ENCODE measurements around the gene AUTS2.

Gene AUTS2

DNA sequence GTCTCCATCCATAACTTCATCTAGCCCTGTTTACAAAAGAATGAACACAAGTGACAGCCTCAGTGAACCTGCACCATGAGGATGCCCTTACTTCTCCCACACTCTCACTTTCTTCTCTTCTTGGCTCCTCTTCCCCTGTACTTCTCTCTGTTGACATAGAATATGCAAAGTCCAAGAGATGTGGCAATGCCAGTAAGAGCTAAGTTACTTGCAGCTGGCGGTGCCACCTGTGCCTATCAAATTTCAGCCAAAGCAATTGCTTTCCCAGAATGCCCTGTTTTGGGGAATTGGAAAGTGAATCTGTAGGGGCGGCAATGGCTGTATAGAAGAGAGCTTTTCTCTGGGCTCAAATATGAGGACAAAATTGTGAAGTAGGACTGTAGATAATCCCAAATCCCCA is 557.8 kb downstream of the AUTS2 start:
- no peak for DNase-seq

DNA sequence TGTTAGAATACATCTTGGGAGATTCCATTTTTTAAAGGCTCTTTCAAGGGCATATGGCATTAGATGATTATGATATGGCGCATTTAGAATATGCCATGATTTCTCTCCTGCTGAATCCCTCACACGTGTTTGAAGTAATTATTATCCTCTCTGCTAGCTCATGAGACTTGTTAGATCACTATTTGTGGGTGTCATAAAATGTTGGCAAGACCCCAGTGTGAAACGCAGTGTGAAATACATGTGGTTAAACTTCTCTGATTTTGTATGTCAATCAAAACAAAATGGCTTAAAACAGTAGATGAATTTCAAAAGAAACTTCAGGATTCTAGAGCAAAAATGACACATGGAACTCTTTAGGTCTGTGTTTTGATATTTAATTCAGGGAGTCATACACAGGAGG is 560.8 kb downstream of the AUTS2 start:
- no peak for DNase-seq

DNA sequence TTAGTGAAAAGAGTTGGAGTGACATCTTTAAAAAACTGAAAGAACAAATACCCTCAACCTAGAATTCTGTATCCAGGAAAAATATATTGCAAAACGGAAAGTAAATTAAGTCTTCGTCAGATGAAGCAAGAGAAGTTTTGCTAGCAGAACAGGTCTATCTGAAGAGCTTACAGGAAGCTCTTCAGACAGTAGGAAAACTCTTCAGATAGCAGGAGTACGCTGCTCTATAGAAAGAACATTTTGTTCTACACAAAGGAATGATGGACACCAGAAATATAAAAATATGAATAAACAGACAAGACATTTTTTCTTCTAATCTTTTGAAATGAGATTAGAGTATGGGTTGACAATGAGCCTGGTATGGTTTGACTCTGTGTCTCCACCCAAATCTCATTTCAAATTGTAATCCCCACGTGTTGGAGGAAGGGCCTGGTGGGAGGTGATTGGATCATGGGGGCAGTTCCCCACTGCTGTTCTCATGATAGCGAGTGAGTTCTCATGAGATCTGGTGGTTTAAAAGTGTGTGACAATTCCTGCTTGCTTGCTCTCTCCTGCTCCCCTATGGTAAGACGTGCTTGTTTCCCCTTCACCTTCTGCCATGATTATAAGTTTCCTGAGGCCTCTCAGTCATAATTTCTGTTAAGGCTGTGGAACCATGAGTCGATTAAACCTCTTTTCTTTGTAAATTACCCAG is 567.3 kb downstream of the AUTS2 start:
- no peak for DNase-seq

DNA sequence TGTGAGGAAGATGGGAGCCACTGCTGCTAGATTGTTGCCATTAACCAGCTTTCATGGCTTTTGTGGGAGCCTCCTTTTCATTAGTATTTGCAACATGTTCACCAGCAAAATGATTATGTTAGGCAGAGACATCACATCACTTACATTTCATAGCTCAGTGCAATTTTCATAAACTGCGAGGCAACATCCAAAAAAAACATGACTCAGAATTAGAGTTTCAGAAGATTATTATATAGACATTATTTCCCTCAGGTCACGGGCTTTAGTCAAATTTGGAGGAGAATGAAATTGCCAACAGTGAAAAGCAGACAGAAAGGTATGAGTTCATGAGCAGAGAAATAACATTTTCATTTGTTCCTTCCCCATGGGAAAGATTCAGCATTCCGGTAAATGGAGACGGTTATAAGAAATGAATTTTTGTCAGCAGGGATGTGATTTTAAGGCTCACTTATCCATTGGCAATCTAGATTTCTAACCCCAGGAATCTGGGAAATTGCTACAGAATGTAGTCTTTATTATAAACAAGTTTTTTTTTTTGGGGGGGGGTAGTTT is 573.2 kb downstream of the AUTS2 start:
- no peak for DNase-seq

DNA sequence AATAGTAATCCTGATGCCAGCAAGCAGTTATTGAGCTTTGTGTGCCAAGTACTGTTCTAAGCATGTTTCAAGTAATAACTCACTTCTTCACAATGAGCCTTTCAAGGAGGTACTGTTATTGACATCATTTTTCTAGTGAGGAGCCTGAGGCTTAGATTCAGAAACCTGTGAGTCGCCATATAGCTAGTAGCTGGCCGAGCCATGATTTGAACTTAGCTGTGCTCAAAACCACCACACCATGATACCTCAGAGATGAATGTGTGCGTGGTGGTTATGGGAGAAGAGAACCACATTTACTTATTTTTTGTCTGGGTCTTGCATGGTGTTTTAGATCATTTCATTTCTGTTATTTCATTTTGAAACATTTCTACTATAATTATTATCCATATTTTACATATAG is 578.9 kb downstream of the AUTS2 start:
- no peak for DNase-seq

DNA sequence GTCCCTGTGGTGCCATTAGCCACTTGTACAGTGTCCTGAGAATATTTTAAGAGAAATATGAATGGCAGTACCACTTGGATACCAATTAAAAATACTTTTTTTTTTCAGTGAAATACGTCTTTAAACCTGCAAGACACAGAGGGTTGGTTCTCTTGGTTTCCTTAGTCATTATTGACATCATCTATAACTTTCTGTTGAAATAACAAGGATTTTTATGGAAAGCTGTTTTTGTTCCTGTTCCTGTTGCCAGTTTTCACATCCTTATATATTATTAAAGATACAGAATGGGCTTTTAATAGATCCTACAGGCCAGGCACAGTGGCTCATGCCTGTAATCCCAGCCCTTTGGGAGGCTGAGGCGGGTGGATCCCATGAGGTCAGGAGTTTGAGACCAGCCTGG is 579.9 kb downstream of the AUTS2 start:
- DNase-seq = no peak

DNA sequence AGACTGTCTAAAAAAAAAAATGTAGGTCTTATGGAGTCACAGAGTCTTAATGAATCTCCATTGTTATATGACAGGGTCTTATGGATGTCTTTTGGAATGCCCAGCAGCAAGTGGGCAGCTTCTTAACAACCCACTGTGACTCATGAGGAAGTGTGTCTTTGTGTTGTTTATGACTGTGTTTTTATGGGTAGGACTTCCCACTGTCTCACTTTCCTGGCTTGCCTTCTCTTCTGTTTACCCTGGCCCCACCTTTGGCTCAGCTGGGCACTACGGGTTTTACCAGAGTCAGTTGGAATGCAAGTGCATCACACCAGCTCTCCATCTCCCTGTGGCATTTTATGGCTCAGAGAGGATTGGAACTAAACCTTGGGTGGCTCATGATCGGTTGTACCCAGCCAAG is 580.5 kb downstream of the AUTS2 start:
- no peak for DNase-seq

DNA sequence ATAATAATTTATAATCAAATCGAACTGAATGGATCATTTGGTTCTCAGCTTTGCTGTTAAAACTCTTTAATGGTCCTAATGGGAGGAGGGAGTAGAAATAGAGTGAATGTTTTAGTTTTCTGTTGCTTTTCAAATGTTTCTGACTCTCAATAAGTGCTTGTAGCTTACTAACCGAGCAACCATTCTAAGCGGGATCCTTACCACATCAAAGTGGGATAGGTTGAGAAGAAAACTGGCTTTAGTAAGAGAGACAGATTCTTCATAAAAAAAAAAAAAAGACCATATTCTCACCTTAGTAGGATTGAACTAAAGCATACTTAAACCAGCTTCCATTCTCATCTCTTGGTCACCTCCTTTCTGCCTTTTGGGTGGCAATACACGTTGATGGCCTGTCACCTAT is 584.2 kb downstream of the AUTS2 start:
- DNase-seq = no peak

DNA sequence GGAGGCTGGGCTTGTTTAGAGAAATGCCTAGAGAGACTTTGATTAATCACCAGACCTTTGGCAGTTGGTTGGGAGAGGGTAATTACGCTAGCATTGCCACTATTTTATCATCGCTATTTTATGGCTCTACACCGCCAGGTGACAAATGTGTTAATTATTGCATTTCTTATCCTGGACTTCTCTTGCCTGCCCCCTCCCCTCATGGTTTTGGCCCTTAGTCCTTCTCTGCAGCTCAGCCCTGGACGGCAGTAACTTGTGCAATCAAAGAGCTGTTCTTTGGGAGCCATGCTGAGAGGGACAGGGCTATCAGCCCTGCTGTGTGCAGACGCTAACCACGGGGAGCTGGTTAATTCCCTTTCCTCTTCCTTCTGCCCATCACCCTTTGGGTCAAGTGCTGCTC is 585.0 kb downstream of the AUTS2 start:
- DNase-seq = no peak

DNA sequence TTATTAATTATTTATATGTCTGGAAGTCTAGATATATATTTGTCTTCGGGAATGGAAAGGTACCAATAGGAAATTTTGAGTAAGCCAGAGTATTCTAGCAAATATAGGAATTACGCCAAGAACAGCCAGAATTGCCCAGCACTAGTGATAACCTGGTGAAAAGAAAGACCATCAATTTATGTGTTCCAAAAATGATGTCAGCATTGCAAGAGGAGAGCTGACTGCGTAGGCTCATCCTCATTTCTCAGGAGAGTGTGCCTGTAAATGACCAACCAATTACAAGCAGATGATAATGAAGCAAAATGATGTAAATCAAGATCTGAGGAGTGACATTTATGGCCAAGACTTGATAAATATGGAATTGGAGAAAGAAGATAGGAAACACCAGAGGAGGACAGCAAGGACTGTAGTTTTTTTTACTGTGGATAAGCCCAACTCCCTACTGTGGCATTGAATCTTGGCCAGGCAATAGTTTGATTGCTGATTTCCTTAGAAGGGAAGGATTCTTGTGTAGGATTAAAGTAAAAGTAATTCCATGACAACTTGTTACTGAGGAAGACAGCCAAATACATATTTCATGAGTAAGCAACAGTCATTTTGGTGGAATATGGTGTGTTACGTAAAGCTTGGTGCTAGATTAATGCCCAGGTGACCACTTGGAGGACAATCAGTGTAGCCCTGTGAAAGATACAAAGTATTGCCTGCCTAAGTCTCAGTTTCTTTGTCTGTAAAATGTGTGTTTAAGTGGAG is 590.8 kb downstream of the AUTS2 start:
- DNase-seq = no peak

DNA sequence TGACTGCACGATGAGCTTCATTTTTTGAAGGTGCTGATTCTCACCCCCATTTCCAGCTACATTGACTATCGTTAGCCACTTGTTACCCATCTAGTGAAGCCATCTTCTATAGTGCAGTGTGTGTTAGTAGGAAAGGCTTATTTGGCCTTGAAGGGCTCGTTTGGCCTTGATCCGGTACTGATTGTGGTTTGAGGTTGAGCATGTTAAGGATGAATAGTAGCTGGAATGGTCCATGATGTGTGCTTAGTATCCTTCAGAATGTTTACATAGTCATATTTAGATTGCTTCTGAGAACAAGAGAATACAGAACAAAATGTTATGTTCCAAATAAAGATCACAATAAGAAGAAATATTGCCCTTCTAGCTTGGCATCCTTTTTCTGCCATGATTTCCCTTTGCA is 591.5 kb downstream of the AUTS2 start:
- DNase-seq = no peak

DNA sequence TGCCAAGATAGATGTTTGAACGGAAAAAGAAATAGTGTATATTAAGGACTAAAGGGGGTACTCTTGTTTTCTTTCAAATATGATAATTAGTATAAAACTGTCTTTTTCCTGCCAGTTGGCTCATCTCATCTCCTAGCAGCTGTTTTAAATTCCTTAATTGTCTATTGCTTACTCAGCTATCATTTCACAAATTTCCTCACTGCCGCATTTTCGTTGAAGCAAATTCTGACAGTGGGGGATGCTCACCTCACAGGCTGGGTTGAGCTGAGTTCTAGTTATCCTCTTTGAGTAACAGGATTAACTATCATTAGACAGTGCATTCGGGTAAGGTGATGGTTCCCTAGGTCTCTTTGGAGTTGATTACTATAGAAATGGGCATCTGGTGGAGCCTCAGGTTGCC is 592.0 kb downstream of the AUTS2 start:
- DNase-seq = no peak

DNA sequence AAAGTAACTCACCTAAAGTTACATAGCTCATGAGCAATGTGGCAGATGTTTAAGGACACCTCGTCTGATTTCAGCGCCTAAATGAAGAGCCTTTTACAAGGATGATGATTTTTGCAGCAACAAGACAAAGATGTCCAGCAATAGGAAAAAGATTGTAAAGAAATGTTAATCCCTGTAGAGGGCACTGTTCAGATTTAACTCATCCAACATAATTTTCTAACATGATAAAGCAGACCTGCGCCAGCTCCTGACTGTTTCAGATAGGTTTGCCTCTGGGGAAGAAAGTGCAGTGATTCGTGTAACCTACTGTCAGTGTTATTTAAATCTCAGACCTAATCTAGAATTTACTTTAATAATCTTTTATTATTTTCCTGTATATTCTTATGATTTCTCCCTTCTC is 595.2 kb downstream of the AUTS2 start:
- DNase-seq = no peak

DNA sequence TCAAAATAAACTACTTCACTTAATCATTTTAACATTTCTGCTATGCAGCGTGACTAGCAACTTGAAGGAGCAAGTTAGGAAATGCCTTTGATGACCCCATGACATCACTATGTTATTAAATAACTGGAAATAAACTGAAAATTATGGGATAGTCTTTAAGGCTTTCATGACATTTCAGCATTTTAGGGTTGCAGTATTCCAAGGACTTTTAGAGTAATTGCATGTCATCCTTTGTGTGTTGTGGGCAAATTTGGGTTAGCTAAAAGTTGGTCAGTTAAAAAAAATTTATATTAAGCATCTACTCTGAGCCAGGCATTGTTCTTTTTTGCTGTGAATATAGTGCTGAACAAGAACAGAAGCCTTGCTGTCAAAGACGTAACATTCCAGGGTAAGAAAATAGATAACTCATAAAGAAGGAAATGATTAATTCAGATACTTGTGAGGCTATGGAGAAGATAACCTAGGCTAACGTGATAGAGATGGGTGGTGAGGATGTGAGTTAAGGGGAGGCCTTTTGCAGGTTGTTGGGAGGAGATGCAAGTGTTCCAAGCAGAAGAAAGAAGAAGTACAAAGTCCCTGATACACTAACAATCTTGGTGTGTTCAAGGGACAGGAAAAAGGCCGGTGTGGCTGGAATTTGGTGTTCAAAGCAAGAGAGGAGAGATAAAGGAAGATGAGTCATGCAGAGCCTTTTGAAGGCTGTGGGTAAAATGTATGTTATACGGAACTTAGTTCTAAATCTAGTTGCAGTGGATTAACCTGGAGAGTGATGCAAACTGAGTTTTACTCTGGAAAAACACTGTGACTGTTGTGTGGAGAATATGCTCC is 610.2 kb downstream of the AUTS2 start:
- DNase-seq = no peak

DNA sequence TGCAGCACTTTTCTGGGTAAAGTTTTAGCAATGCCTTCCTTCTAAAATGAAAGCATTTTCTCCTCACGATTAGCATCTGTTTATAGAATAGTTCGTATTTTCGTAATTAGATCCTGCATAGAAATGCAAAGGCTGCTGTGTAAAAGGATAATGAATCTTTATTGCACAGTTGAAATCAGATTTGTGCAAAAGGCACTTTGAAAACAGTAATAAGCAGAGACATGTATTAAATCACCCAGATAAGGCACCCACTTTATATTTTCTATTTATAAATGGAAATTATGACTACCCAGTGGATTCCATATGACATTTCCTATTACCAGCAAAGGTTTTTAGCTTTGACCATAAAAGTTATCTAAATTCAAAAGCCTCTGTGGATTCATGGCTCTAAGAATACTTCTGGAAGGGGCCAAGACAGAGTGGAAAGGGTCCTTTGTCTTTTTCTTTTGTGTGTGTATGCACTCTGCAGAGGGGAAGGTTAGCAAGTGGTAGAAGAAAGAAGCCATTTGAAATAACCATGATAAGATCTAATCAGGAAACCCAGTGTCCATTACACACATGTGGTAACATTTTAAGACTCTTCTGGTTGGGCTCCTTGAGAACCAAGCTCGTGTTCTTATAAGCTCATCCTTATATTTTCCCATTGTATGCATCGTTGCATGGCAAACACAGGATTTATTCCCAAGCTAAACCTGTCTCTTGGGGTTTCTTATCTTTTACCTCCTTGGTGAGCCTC is 612.1 kb downstream of the AUTS2 start:
- no peak for DNase-seq

DNA sequence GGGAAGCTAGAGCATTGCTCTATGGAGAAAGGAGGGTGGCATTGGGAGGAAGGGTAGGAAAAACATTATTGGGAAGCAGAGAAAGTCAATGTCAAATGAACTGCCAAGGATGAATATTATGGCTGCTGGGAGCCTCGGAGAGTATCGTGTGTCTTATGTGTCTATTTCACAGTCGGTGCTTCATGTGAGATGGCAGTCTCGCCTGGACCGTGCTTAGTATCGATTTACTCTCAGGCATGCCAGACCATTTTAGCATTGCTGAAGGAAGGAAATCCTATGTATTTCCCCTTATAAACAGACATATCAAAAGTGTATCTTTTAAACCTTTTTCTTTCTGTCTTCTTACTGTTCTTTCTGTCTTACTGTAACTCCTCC is 612.6 kb downstream of the AUTS2 start:
- DNase-seq = no peak

DNA sequence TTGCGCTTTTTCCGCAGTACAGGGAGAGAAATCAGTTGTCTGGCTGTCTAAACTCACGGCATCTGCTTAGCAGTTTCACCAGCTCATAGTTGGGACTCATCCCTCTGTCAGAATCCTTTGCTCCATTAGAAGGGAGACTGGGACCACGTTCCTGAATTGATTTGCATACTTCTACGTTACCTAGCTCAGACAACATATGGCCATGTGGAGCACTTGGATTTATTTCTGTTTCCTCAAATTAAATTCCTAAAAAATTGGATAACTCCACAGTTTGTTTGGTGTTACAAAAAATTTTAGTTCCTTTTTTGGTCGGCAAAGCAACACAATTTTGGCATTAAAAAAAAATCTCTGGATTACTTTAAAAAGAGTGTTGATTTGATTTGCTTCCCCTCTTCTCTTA is 614.0 kb downstream of the AUTS2 start:
- no peak for DNase-seq

DNA sequence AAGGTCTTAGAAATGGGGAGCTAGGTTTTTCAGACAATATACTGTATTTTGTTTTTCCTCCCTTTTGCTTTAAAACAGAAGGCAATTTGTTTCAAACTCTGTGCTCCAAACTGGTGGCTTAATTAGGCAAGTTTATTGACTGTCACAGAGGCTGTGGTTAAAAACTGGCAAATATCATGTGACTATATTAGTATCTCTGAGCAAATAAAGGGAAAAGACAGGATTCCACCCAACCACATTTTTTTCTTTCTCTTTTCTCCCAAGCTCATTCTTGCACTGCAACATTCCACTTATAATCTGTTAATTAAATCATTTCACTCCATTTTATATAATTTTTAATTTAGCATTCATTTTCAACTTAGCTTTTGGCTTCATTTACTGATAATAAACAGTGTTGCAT is 615.8 kb downstream of the AUTS2 start:
- no peak for DNase-seq

DNA sequence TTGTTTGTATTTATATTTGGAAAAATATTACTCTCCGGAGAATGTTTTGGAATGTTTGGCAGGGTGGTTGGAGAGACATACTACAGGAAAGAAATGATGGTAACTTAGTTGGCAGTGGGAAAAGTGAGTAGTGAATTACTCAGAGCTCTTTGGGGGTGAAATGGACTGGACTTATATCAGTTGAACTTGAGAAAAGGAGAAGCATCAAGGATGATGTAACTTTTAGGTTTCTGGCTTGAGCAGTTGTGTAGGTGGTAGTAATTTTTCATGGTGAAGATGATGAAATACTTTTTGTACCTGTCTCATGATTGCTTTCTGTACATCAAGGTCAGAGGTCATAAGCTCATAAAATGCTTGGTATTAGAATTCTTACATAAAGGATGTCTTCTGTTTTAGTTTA is 617.2 kb downstream of the AUTS2 start:
- DNase-seq = no peak

DNA sequence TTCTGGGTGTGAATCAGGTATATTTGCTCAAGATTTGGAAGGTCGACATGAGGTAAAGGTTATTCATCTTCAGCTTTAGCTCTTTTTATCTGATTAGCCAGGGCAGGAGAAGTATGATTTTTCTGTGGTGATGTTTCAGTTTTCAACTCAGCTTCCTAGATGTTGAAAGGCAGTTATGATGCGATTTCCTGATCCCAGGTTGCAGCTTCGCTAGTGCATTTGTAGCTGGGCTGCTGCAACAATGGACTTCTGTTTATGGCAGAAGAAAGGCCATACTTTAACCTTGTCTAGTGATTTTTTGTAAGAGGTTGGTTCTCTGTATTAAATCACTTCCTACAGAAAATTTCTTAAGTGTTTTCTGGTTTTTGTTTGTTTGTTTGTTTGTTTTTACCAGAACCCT is 619.3 kb downstream of the AUTS2 start:
- no peak for DNase-seq

DNA sequence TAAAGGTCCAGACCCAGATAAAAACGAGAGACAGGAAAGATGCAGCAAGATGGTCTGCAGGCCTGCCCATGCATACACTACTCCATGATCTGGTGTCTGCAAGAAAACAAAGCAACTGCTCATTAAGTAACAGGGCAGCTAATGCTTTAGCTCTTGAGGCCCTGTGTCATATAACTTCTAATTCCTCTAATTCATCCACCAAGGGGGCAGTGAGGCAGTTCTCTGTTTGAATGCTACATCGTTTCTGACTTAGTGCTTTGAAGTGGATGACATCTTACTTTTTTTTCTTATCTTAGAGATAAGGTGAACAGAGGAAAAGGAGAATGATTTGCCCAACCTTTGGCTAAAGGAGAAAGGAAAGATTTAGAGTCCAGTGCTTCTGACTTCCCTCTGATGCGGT is 619.7 kb downstream of the AUTS2 start:
- DNase-seq = no peak

DNA sequence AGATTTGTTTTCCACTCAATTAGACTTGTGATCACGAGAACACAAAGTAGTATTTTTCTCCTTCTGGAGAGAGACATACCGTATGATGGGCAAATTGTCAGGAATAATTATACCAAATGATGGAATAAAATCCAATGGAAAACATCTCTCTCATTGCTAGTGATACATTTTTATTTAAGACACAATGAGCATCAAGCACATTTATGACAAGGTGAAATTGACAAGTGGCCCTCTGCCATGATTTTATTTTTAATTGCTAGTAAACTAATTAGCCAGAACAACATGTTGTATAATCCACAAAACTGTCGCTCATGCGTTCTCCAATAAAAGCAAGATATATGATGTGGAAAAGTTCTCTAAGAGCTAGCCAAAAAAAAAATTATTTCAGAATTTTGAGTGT is 620.8 kb downstream of the AUTS2 start:
- no peak for DNase-seq

DNA sequence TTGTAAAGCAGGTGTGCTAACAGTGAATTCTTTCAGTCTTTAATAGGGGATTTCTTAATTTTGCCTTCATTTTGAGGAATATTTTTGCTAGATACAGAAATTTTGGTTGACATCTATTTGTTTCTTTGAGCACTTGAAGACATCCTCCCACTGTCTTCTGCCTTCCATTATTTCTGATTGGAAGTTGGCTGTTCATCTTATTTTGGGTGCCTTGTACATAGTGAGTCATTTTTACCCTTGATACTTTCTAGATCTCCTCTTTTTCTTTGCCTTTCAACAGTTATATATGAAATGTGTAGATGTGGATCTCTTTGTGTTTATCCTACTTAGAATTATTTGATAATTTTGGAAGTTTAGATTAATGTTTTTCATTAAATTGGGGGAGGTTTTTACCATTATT is 631.0 kb downstream of the AUTS2 start:
- no peak for DNase-seq
